Thyroid gland (tissue), 4 donors: Measurements from ENCODE around the gene HOXC6. TPM values are rescaled to one million over a fixed set of nuclear protein-coding genes. Genes with fewer than 3 reads are reported as not detected.

Experiments
- DNase-seq, 2 donors: peaks; one replicate each; pipeline ENCODE4 v3.0.0-alpha.2; 2019
- H3K27ac ChIP-seq, 3 donors: fragments of 200-600 bp; sonication (generic); 1 replicate in 2 of 3; 2 replicates in 1 of 3; pipeline ENCODE4 v1.5.1; 2016 to 2019; ENCODE audit warnings: mild to moderate bottlenecking in 1 of 3, moderate library complexity in 1 of 3
- H3K27me3 ChIP-seq: fragments of 200-600 bp; sonication (generic); one replicate; pipeline ENCODE4 v1.5.1; 2019
- H3K36me3 ChIP-seq, 2 donors: fragments of 200-600 bp; sonication (generic); one replicate each; pipeline ENCODE4 v1.5.1; 2016 to 2019
- H3K4me1 ChIP-seq, 2 donors: fragments of 200-600 bp; sonication (generic); one replicate each; pipeline ENCODE4 v1.5.1; 2017 to 2019
- H3K4me3 ChIP-seq, 3 donors: fragments of 200-600 bp; sonication (generic); replicated peaks in 1 of 3; 1 replicate in 2 of 3; 2 replicates in 1 of 3; pipeline ENCODE4 v1.5.1; 2016; ENCODE audit warnings: mild to moderate bottlenecking in 1 of 3
- H3K9me3 ChIP-seq: fragments of 200-600 bp; sonication (generic); one replicate; pipeline ENCODE4 v1.5.1; 2017
- CTCF ChIP-seq, 6 experiments: fragments of 200-600 bp in 3 of 6; fragments of 450-650 bp in 3 of 6; sonication (generic) in 3 of 6; IDR thresholded peaks; one replicate each; pipeline ENCODE4 v1.5.1; 2016 to 2019; ENCODE audit warnings: antibody characterized with exemption in 6 of 6, mild to moderate bottlenecking in 2 of 6, inconsistent platforms in 1 of 6, moderate library complexity in 1 of 6
- POLR2A ChIP-seq, 2 donors: fragments of 450-650 bp; IDR thresholded peaks; one replicate each; pipeline ENCODE4 v1.6.1; 2017; ENCODE audit warnings: antibody characterized with exemption in 2 of 2, mild to moderate bottlenecking in 2 of 2, moderate library complexity in 1 of 2
- WGBS, 2 donors: methylation state at CpG; one replicate each; pipeline ENCODE4 v1.1.5; 2017; 5-methylcytosine and 5-hydroxymethylcytosine counted together
- intact Hi-C: fragments of 100-400 bp; cut with DNase I; formaldehyde crosslinking; loops from one replicate; pipeline ENCODE4 v1.15.1; 2023
- total RNA-seq, 4 donors: library from RNA; depleted of rRNA; stranded (reverse); fragments of >200 nt; gene quantifications; one replicate each; pipeline ENCODE4 v1.2.3, GENCODE V29; 2016

The HOXC6 gene
- total RNA-seq, 4 donors from 2014 or later, result not detected

DNA sequence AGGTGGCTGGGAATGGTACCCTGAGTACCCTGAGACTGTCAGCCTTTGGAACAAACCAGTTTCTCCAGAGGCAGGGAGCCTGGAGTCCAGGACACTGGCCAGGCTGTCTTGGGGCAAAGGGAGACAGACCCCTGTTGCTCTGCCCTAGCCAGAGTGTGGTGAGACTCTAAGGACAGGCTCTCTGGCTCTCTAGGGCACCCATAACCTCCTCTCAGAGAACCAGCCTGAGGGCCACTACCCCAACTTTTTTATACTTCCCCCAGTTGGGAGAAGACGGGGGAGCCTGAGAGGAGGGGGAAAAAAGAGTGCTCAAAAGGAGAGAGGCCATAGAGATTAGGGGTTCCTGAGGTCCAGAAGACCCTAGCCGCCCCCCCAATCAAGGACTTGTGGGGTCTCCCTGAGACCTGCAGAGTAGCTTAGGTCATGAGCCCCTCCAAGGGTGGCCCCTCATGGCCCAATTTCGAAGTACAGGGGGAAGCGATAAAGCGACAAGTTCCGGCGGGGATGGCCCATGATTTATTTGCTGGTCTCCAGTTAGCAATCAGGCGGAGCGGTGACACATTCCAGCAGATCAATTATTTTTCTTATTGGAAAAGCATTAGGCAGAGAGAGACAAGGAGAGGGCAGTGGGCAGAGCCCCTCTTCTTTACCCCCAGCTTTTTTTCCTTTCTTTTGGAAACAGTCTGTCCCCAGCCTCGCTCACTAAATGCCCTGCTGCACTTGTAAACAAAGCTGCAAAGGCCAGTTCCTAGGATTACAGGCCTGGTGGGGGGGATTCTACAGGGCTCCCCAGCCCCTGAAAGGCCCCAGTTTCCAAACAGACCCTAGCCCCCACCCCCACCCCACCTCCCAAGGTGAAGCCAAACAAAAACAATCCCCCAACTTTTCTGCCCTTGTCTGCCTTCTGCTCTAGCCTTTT, 17.9 kb upstream of the HOXC6 start:
- intact Hi-C loops, result no loop called here
- H3K9me3 ChIP-seq, result no peaks in the 10 kb centered on the region
- no peak for DNase-seq
- no peaks in the 10 kb centered on the region for H3K36me3 ChIP-seq
- peaks cover 65% of the 10 kb centered on the region for H3K27me3 ChIP-seq
- no peak for TF ChIP-seq CTCF (IDR thresholded peaks at IDR 0.05)
- WGBS, 2 donors, result 13 to 30% methylated on average over 10 of the region's 10 CpGs
- no peak overlapping the region for H3K27ac ChIP-seq
- H3K4me3 ChIP-seq, result no peak overlapping the region
- H3K4me1 ChIP-seq, result peaks cover 0 to 22% of the 10 kb centered on the region in 2 donors

DNA sequence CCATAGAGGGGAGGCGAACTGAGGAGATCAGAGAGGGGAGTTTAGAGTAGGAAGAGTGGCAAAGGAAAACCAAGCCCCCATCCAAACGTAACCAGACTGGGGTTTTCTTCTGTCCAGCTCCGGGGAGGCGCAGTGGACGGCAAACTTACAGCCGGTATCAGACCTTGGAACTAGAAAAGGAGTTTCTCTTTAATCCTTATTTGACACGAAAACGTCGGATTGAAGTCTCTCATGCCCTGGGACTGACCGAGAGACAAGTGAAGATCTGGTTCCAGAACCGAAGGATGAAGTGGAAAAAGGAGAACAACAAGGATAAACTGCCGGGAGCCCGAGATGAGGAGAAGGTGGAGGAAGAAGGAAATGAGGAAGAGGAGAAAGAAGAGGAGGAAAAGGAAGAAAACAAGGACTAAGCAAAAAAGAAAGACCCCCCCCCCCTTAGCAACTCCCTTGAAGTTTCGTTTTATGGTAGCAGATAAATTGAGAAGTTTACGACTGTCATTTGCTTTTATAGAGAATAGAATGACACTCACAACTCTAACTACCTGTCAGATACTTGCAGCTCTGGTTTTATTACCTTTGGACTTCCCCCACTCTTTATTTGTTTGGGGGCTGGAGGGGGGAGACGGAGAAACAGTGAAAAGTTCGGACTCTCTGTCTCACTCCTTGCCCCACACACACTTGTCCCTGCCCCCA, 17.1 kb upstream of the HOXC6 start:
- TF ChIP-seq POLR2A (IDR thresholded peaks at IDR 0.05) (no peak), CTCF (IDR thresholded peaks at IDR 0.05) (no peak)
- no peak overlapping the region for H3K27ac ChIP-seq
- peaks cover 69% of the 10 kb centered on the region for H3K27me3 ChIP-seq

DNA sequence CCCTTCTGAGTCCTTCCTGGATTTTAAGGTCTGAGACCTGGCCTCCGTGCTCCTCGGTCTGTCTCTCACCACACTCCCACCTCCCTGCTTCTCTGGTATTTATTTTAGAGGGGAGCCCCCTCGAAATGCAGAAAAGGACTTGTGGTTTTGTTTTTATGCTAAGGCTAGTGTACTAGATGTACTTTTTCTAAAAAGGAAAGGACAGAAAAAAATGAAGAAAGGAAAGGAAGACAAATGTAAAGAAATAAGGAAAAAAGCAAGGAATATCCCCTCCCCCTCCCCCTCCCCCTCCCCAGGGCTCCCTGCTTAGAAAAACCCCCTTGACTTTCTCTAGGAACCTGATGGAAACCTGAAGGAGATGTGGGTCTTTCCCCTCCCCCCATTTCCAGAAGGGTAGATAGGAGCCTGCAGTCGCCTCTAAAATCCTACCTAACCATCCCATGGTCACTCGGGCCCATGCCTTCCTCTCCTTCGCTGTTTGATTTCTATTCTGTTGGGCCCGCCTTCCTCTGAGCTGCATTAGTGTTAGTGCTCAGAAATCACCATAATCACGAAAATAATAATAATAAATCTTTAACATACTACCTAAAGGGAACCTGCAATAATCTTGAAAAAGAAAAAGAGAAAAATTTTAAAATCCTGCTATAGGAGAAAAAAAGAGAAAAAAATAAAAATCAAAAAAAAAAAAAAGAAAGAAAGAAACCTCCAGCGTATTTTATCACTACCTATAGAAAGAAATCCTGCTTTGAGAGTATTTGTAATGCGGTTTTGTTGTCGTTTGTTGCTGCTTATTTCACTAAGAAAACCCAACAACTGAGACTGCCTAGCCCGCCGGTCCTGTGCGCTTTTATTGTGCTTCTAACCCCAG, 16.3 kb upstream of the HOXC6 start:
- H3K9me3 ChIP-seq, result no peaks in the 10 kb centered on the region
- H3K27ac ChIP-seq, result no peak overlapping the region
- H3K36me3 ChIP-seq, result no peaks in the 10 kb centered on the region
- no peak for DNase-seq
- H3K4me1 ChIP-seq, result peaks cover 0 to 9% of the 10 kb centered on the region in 2 donors
- intact Hi-C loops, result no loop called here
- WGBS, 2 donors, result 18 to 29% methylated on average over 14 of the region's 14 CpGs
- no peak for TF ChIP-seq POLR2A (IDR thresholded peaks at IDR 0.05)
- TF ChIP-seq CTCF (IDR thresholded peaks at IDR 0.05), result no peak
- H3K27me3 ChIP-seq, result peaks cover 69% of the 10 kb centered on the region
- no peak overlapping the region for H3K4me3 ChIP-seq

More for the DNA sequence above, 17.1 kb upstream of the HOXC6 start:
- intact Hi-C loops, result no loop called here
- 7 to 10% methylated on average over 17 of the region's 17 CpGs for WGBS, 2 donors
- H3K9me3 ChIP-seq, result no peaks in the 10 kb centered on the region
- no peak overlapping the region for H3K4me3 ChIP-seq
- peaks cover 0 to 16% of the 10 kb centered on the region in 2 donors for H3K4me1 ChIP-seq
- DNase-seq, result no peak
- H3K36me3 ChIP-seq, result no peaks in the 10 kb centered on the region

DNA sequence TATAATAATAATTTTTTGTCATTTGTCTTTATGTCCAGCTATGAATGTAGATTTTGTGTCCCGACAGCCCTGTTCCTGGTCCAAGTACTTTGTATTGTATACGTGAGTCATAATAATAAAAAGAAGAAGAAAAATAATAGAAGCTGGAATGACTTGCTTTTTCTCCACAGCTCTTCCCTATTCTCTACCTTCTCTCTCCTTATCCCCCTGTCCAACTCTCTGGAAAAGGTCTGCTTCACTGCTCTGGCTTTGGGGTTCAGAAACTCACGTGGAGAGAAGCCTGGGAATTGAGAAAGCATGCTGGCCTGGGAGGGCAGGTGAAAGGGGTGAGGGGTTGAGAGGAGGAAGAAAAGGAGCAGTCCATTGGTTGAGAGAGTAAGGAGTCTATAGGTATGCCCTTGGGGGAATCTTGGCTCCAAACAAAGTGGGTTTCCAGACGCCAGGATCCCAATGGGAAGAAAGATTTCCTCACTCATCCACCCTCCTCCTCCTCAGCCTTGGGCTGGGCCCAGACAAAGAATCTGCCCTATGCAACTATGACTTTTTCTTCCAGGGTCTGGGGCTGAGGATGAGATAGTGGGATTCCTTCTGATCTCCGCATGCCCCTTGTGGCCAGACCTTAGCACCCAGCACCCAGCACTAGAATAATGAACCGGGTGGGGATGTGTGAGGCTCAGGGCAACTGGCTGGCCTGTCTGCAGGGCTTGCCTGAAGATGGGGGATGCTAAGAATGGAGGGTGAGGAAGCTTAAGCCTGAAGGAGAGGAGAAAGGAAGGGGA, 15.4 kb upstream of the HOXC6 start:
- H3K27me3 ChIP-seq, result peaks cover 75% of the 10 kb centered on the region
- TF ChIP-seq POLR2A (IDR thresholded peaks at IDR 0.05) (no peak), CTCF (IDR thresholded peaks at IDR 0.05) (no peak)
- no peak for DNase-seq
- 15 to 23% methylated on average over 6 of the region's 6 CpGs for WGBS, 2 donors
- intact Hi-C loops, result no loop called here
- H3K27ac ChIP-seq, result no peak overlapping the region
- H3K36me3 ChIP-seq, result no peaks in the 10 kb centered on the region
- H3K4me3 ChIP-seq, result no peak overlapping the region
- H3K4me1 ChIP-seq, result peaks cover 6 to 17% of the 10 kb centered on the region in 2 donors
- no peaks in the 10 kb centered on the region for H3K9me3 ChIP-seq
